K562 (cell line): ENCODE data around the gene CNTN4.

Experiments
- ATF2 ChIP-seq: sonication (generic); formaldehyde crosslinking; IDR thresholded peaks from 2 replicates; pipeline ENCODE4 v1.8.1; 2022; ENCODE audit warnings: missing genetic modification reagents
- MAFF ChIP-seq: IDR thresholded peaks from 2 replicates; pipeline ENCODE4 v1.6.1; 2012; ENCODE audit warnings: low read length, improper control_type of control experiment
- NBN ChIP-seq: fragments of 450-650 bp; IDR thresholded peaks from 2 replicates; pipeline ENCODE4 v1.6.1; 2016; ENCODE audit warnings: low read depth, mild to moderate bottlenecking
- RAD51 ChIP-seq: fragments of 450-650 bp; IDR thresholded peaks from 2 replicates; pipeline ENCODE4 v1.7.1; 2016; ENCODE audit warnings: low read depth, mild to moderate bottlenecking, borderline replicate concordance
- REST ChIP-seq, 2 experiments: fragments of 450-650 bp; formaldehyde crosslinking in 1 of 2; IDR thresholded peaks; 2 replicates each; pipeline versions ENCODE4 v1.4.0 to v1.6.1; 2014 to 2020; ENCODE audit warnings: mild to moderate bottlenecking in 2 of 2, borderline replicate concordance in 1 of 2, low read depth in 1 of 2
- TAF1 ChIP-seq: IDR thresholded peaks from 2 replicates; pipeline ENCODE4 v1.6.1; 2011; ENCODE audit warnings: mild to moderate bottlenecking, low read length, moderate library complexity; ENCODE audit not compliant: insufficient read depth, control insufficient read depth, severe bottlenecking; ENCODE audit errors: extremely low read depth
- TBP ChIP-seq: optimal IDR thresholded peaks from 2 replicates; pipeline ENCODE3; 2011; ENCODE audit warnings: low read depth, low read length, improper control_type of control experiment
- ZEB2 ChIP-seq: fragments of 450-650 bp; IDR thresholded peaks from 2 replicates; pipeline ENCODE4 v1.6.1; 2016
- ZNF23 ChIP-seq: fragments of 250-450 bp; sonication (Bioruptor Pico); IDR thresholded peaks from 2 replicates; pipeline ENCODE4 v1.4.0; 2020; ENCODE audit warnings: mild to moderate bottlenecking
- ZNF253 ChIP-seq: fragments of 250-450 bp; sonication (Bioruptor Pico); conservative IDR thresholded peaks from 2 replicates; pipeline ENCODE4 v1.6.1; 2021; ENCODE audit warnings: mild to moderate bottlenecking
- TF ChIP-seq, protein P1 (sequence below): fragments of 450-650 bp; IDR thresholded peaks from 2 replicates; pipeline ENCODE4 v1.6.1; 2016
- TF ChIP-seq, protein P2 (sequence below): fragments of 450-650 bp; formaldehyde crosslinking; IDR thresholded peaks from 2 replicates; pipeline ENCODE4 v1.4.0; 2020; ENCODE audit warnings: mild to moderate bottlenecking, moderate library complexity
- TF ChIP-seq, protein P3 (sequence below): fragments of 450-650 bp; IDR thresholded peaks from 2 replicates; pipeline ENCODE4 v1.6.1; 2016; ENCODE audit warnings: low read depth

- TF ChIP-seq ZNF253 (CRISPR knock-in tag): no peak
- no peak for TF ChIP-seq REST (IDR thresholded peaks at IDR 0.05; ENCODE audit: borderline replicate concordance)
- TF ChIP-seq REST (CRISPR knock-in tag; IDR thresholded peaks at IDR 0.05; ENCODE audit: low read depth): no peak
- TF ChIP-seq, protein P1, sequence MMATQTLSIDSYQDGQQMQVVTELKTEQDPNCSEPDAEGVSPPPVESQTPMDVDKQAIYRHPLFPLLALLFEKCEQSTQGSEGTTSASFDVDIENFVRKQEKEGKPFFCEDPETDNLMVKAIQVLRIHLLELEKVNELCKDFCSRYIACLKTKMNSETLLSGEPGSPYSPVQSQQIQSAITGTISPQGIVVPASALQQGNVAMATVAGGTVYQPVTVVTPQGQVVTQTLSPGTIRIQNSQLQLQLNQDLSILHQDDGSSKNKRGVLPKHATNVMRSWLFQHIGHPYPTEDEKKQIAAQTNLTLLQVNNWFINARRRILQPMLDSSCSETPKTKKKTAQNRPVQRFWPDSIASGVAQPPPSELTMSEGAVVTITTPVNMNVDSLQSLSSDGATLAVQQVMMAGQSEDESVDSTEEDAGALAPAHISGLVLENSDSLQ: no peak
- no peak for TF ChIP-seq ATF2 (CRISPR knock-in tag)
- TF ChIP-seq ZNF23 (CRISPR knock-in tag): no peak
- TF ChIP-seq, protein P2, sequence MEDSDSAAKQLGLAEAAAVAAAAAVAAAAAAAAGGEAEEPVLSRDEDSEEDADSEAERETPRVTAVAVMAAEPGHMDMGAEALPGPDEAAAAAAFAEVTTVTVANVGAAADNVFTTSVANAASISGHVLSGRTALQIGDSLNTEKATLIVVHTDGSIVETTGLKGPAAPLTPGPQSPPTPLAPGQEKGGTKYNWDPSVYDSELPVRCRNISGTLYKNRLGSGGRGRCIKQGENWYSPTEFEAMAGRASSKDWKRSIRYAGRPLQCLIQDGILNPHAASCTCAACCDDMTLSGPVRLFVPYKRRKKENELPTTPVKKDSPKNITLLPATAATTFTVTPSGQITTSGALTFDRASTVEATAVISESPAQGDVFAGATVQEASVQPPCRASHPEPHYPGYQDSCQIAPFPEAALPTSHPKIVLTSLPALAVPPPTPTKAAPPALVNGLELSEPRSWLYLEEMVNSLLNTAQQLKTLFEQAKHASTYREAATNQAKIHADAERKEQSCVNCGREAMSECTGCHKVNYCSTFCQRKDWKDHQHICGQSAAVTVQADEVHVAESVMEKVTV (CRISPR knock-in tag): no peak
- no peak for TF ChIP-seq TAF1
- TF ChIP-seq NBN: no peak
- no peak for TF ChIP-seq RAD51
- no peak for TF ChIP-seq ZEB2
- no peak for TF ChIP-seq TBP
- TF ChIP-seq MAFF: no peak
- TF ChIP-seq, protein P3, sequence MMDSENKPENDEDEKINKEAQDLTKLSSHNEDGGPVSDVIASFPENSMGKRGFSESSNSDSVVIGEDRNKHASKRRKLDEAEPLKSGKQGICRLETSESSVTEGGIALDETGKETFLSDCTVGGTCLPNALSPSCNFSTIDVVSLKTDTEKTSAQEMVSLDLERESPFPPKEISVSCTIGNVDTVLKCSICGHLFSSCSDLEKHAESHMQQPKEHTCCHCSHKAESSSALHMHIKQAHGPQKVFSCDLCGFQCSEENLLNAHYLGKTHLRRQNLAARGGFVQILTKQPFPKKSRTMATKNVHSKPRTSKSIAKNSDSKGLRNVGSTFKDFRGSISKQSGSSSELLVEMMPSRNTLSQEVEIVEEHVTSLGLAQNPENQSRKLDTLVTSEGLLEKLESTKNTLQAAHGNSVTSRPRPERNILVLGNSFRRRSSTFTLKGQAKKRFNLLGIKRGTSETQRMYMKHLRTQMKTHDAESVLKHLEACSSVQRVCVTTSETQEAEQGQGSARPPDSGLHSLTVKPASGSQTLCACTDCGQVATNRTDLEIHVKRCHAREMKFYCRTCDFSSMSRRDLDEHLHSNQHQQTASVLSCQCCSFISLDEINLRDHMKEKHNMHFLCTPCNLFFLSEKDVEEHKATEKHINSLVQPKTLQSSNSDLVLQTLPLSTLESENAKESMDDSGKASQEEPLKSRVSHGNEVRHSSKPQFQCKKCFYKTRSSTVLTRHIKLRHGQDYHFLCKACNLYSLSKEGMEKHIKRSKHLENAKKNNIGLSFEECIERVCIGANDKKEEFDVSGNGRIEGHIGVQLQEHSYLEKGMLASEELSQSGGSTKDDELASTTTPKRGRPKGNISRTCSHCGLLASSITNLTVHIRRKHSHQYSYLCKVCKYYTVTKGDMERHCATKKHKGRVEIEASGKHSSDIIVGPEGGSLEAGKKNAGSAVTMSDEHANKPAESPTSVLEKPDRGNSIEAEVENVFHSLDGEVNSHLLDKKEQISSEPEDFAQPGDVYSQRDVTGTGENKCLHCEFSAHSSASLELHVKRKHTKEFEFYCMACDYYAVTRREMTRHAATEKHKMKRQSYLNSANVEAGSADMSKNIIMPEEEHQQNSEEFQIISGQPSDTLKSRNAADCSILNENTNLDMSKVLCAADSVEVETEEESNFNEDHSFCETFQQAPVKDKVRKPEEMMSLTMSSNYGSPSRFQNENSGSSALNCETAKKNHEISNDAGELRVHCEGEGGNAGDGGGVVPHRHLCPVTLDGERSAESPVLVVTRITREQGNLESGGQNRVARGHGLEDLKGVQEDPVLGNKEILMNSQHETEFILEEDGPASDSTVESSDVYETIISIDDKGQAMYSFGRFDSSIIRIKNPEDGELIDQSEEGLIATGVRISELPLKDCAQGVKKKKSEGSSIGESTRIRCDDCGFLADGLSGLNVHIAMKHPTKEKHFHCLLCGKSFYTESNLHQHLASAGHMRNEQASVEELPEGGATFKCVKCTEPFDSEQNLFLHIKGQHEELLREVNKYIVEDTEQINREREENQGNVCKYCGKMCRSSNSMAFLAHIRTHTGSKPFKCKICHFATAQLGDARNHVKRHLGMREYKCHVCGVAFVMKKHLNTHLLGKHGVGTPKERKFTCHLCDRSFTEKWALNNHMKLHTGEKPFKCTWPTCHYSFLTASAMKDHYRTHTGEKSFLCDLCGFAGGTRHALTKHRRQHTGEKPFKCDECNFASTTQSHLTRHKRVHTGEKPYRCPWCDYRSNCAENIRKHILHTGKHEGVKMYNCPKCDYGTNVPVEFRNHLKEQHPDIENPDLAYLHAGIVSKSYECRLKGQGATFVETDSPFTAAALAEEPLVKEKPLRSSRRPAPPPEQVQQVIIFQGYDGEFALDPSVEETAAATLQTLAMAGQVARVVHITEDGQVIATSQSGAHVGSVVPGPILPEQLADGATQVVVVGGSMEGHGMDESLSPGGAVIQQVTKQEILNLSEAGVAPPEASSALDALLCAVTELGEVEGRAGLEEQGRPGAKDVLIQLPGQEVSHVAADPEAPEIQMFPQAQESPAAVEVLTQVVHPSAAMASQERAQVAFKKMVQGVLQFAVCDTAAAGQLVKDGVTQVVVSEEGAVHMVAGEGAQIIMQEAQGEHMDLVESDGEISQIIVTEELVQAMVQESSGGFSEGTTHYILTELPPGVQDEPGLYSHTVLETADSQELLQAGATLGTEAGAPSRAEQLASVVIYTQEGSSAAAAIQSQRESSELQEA: no peak
Measured at GRCh38 chr3:3105815-3106214, 1007.1 kb downstream of the CNTN4 start.
